Thoracic aorta (tissue), 2 donors: ENCODE data around the gene MBD5. TPM values are rescaled to one million over a fixed set of nuclear protein-coding genes. Genes with fewer than 3 reads are reported as not detected.

Source experiments
- ATAC-seq: fragments of 150-250 bp; one replicate; pipeline ENCODE4 v1.8.0; 2017; ENCODE audit warnings: low read depth; ENCODE audit not compliant: insufficient number of reproducible peaks, low FRiP score
- DNase-seq: peaks from one replicate; pipeline ENCODE4 v3.0.0-alpha.2; 2020; ENCODE audit warnings: low spot score
- H3K27ac ChIP-seq, 2 donors: fragments of 200-600 bp; sonication (generic); 1 replicate in 1 of 2; 2 replicates in 1 of 2; pipeline ENCODE4 v1.5.1; 2016; ENCODE audit warnings: mild to moderate bottlenecking in 2 of 2, moderate library complexity in 2 of 2
- H3K27me3 ChIP-seq: fragments of 200-600 bp; sonication (generic); replicated peaks from 2 replicates; pipeline ENCODE4 v1.6.0; 2016; ENCODE audit warnings: mild to moderate bottlenecking; ENCODE audit not compliant: insufficient read depth
- H3K36me3 ChIP-seq: fragments of 200-600 bp; sonication (generic); one replicate; pipeline ENCODE4 v1.5.1; 2016
- H3K4me1 ChIP-seq, 2 donors: fragments of 200-600 bp; sonication (generic); 1 replicate in 1 of 2; 2 replicates in 1 of 2; pipeline versions ENCODE4 v1.5.1 to v1.6.0; 2016; ENCODE audit warnings: low read depth in 2 of 2, mild to moderate bottlenecking in 1 of 2; ENCODE audit not compliant: control insufficient read depth in 1 of 2
- H3K4me3 ChIP-seq: fragments of 200-600 bp; sonication (generic); 2 replicates; pipeline ENCODE4 v1.5.1; 2016; ENCODE audit warnings: mild to moderate bottlenecking
- H3K9me3 ChIP-seq: fragments of 200-600 bp; sonication (generic); 2 replicates; pipeline ENCODE4 v1.5.1; 2016
- total RNA-seq, 2 donors: library from RNA; depleted of rRNA; stranded (reverse); fragments of >200 nt; gene quantifications; one replicate each; pipeline versions ENCODE4 v1.1.0 to v1.2.3, GENCODE V29; 2016
- TF ChIP-seq, protein P1 (sequence below): fragments of 200-600 bp; sonication (generic); IDR thresholded peaks from one replicate; pipeline ENCODE4 v1.5.1; 2019; ENCODE audit warnings: antibody characterized with exemption

Gene MBD5
- total RNA-seq, 2 donors from 2014 or later = 35.1 to 50.3 TPM

DNA sequence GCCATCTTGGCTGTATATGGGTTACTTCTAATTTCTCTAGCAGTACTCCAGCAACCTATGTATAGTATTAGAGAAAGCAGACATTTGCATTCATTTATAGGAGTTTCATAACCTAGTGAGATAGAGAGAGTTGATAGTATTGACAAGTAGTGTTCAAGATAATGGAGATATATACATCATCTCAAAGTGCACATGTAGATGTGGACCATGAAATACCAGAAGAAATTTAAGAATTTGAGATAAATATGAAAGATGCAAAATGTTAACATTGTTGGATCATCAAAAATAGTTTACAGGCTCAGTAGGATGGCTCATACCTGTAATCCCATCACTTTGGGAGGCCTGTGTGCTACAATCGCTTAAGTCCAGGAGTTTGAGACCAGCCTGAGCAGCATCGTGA is 243.0 kb downstream of the MBD5 start:
- H3K4me1 ChIP-seq = no peaks in the 10 kb centered on the region
- ATAC-seq = no peak
- no peaks in the 10 kb centered on the region for H3K9me3 ChIP-seq
- no peak for DNase-seq
- no peak overlapping the region for H3K27ac ChIP-seq
- TF ChIP-seq, protein P1, sequence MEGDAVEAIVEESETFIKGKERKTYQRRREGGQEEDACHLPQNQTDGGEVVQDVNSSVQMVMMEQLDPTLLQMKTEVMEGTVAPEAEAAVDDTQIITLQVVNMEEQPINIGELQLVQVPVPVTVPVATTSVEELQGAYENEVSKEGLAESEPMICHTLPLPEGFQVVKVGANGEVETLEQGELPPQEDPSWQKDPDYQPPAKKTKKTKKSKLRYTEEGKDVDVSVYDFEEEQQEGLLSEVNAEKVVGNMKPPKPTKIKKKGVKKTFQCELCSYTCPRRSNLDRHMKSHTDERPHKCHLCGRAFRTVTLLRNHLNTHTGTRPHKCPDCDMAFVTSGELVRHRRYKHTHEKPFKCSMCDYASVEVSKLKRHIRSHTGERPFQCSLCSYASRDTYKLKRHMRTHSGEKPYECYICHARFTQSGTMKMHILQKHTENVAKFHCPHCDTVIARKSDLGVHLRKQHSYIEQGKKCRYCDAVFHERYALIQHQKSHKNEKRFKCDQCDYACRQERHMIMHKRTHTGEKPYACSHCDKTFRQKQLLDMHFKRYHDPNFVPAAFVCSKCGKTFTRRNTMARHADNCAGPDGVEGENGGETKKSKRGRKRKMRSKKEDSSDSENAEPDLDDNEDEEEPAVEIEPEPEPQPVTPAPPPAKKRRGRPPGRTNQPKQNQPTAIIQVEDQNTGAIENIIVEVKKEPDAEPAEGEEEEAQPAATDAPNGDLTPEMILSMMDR = no peak
- no peaks in the 10 kb centered on the region for H3K27me3 ChIP-seq
- no peaks in the 10 kb centered on the region for H3K36me3 ChIP-seq
- no peak overlapping the region for H3K4me3 ChIP-seq

DNA sequence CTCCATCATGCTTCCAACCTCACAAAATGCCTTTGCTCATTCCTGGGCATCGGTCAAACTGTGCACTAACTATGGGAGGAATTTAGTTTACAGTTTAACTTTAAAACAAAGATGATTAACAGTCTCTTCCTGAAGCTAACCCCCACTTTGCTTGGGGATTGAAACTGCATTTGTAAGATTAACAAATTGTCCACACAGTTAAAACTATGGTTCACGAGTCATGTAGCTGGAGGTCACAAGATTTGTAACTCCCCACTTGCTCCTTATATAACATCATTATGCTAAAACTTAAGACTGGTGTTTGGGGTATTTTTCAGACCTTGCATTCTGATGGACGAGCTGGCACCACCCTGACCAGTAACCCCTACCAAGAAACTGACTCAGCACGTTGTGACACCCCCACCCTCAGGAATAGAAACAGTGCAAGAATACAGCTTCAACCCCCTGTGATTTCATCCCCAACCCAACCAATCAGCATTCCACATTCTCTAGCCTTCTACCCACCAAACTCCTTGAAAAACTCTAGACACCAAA is 252.3 kb downstream of the MBD5 start:
- H3K9me3 ChIP-seq = no peaks in the 10 kb centered on the region
- no peak overlapping the region for H3K4me3 ChIP-seq
- no peak overlapping the region for H3K27ac ChIP-seq
- TF ChIP-seq, protein P1 = no peak
- no peak for ATAC-seq
- H3K36me3 ChIP-seq = no peaks in the 10 kb centered on the region
- peaks cover 0 to 4% of the 10 kb centered on the region in 2 donors for H3K4me1 ChIP-seq
- no peaks in the 10 kb centered on the region for H3K27me3 ChIP-seq
- DNase-seq = no peak

GRCh38 chr2:148279216-148279615 is 258.3 kb downstream of the MBD5 start:
- DNase-seq = no peak

DNA sequence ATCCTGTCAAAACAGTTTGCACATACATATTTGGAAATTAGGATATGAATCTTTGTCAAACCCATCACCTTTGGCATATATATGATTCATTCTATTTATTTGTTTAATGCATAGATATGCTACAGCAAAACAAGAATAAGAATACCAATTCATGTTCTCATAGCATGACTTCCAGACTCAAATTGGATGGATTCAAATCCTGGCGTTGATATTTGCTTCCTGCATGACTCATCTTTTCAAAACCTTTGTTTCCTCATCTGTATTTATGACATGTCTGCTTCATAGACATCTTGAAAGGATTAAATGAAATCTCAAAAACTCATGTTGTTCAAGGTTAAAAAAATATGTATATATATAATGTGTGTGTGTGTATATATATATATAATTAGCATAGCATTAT is 261.3 kb downstream of the MBD5 start:
- no peak for DNase-seq
- Histone ChIP-seq H3K4me3 (no peak overlapping the region), H3K27me3 (no peaks in the 10 kb centered on the region), H3K9me3 (no peaks in the 10 kb centered on the region), H3K36me3 (no peaks in the 10 kb centered on the region), H3K4me1 (peaks cover 3 to 23% of the 10 kb centered on the region in 2 donors), H3K27ac (no peak overlapping the region)
- TF ChIP-seq, protein P1 = no peak
- ATAC-seq = no peak

More at GRCh38 chr2:148279216-148279615, 258.3 kb downstream of the MBD5 start:
- peaks cover 3 to 13% of the 10 kb centered on the region in 2 donors for H3K4me1 ChIP-seq
- H3K27me3 ChIP-seq = no peaks in the 10 kb centered on the region
- no peak overlapping the region for H3K4me3 ChIP-seq
- ATAC-seq = no peak
- no peaks in the 10 kb centered on the region for H3K36me3 ChIP-seq
- H3K27ac ChIP-seq = no peak overlapping the region
- no peaks in the 10 kb centered on the region for H3K9me3 ChIP-seq
- TF ChIP-seq, protein P1 = no peak

DNA sequence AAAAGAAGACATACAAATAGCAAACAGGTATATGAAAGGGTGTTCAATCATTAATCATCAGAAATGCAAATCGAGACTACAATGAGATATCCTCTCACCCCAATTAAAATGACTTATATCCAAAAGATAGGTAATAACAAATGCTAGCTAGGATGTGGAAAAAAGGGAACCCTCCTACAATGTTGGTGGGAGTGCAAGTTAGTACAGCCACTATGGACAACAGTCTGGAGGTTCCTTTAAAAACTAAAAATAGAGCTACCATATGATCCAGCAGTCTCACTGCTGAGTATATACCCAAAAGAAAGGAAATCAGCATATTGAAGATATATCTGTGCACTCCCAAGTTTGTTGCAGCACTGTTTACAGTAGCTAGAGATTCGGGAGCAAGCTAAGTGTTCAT is 271.5 kb downstream of the MBD5 start:
- Histone ChIP-seq H3K27ac (no peak overlapping the region), H3K4me3 (no peak overlapping the region), H3K27me3 (no peaks in the 10 kb centered on the region), H3K36me3 (no peaks in the 10 kb centered on the region), H3K9me3 (no peaks in the 10 kb centered on the region), H3K4me1 (no peaks in the 10 kb centered on the region)
- TF ChIP-seq, protein P1 = no peak
- DNase-seq = no peak
- ATAC-seq = no peak
